Fibroblast of lung (primary cell): ENCODE data around the gene KIF4B. TPM values are rescaled to one million over a fixed set of nuclear protein-coding genes. Genes with fewer than 3 reads are reported as not detected.

Experiments
- DNase-seq, 2 donors: peaks; one replicate each; pipeline versions ENCODE4 v3.0.0 to v3.0.0-alpha.2; 2010; ENCODE audit warnings: low read depth in 2 of 2
- H2AFZ ChIP-seq: 2 replicates; pipeline ENCODE4 v1.5.1; 2012; ENCODE audit warnings: low read length, control low read depth, inconsistent platforms
- H3K27ac ChIP-seq: 2 replicates; pipeline ENCODE4 v1.5.1; 2011; ENCODE audit warnings: low read length, control low read depth; ENCODE audit not compliant: insufficient read depth
- H3K27me3 ChIP-seq: 2 replicates; pipeline ENCODE4 v1.5.1; 2011; ENCODE audit warnings: mild to moderate bottlenecking, low read length; ENCODE audit not compliant: control insufficient read depth, insufficient read depth
- H3K36me3 ChIP-seq: 2 replicates; pipeline ENCODE4 v1.5.1; 2011; ENCODE audit warnings: low read length; ENCODE audit not compliant: control insufficient read depth, insufficient read depth
- H3K4me1 ChIP-seq: 2 replicates; pipeline ENCODE4 v1.5.1; 2011; ENCODE audit warnings: low read length; ENCODE audit not compliant: control insufficient read depth, insufficient read depth; ENCODE audit errors: extremely low read depth
- H3K4me2 ChIP-seq: 2 replicates; pipeline ENCODE4 v1.5.1; 2011; ENCODE audit warnings: low read length, control low read depth; ENCODE audit not compliant: insufficient read depth; ENCODE audit errors: extremely low read depth
- H3K4me3 ChIP-seq, 4 experiments: fragments of 200-600 bp in 1 of 4; sonication (generic) in 1 of 4; replicated peaks in 1 of 4; 2 replicates each; pipeline ENCODE4 v1.5.1; 2011 to 2016; ENCODE audit warnings: low read length in 4 of 4, low read depth in 3 of 4, mild to moderate bottlenecking in 3 of 4, control low read depth in 2 of 4, inconsistent platforms in 1 of 4, mixed read lengths in 1 of 4; ENCODE audit not compliant: insufficient read depth in 1 of 4; ENCODE audit errors: control extremely low read depth in 1 of 4
- H3K79me2 ChIP-seq: 2 replicates; pipeline ENCODE4 v1.5.1; 2012; ENCODE audit warnings: mild to moderate bottlenecking, low read length, inconsistent platforms; ENCODE audit not compliant: control insufficient read depth, insufficient read depth
- H3K9ac ChIP-seq: 2 replicates; pipeline ENCODE4 v1.5.1; 2011; ENCODE audit warnings: mild to moderate bottlenecking, low read length, control low read depth; ENCODE audit not compliant: insufficient read depth
- H3K9me3 ChIP-seq: 2 replicates; pipeline ENCODE4 v1.5.1; 2012; ENCODE audit warnings: low read depth, low read length; ENCODE audit not compliant: control insufficient read depth, insufficient read depth
- H4K20me1 ChIP-seq: 2 replicates; pipeline ENCODE4 v1.5.1; 2011; ENCODE audit warnings: low read length; ENCODE audit not compliant: control insufficient read depth, insufficient read depth; ENCODE audit errors: extremely low read depth
- CTCF ChIP-seq, 2 donors: IDR thresholded peaks in 1 of 2; conservative IDR thresholded peaks in 1 of 2; 1 replicate in 1 of 2; 2 replicates in 1 of 2; pipeline ENCODE4 v1.5.1; 2011 to 2012; ENCODE audit warnings: low read length in 2 of 2, control low read depth in 1 of 2, inconsistent platforms in 1 of 2, low read depth in 1 of 2, mild to moderate bottlenecking in 1 of 2
- EZH2 ChIP-seq: IDR thresholded peaks from 2 replicates; pipeline ENCODE4 v1.5.1; 2012; ENCODE audit warnings: low read length, control low read depth, mild to moderate bottlenecking; ENCODE audit errors: missing control alignments
- polyA plus RNA-seq, 2 donors: library from polyadenylated mRNA; depleted of rRNA in 1 of 2; stranded (reverse) in 1 of 2; unstranded in 1 of 2; fragments of >200 nt; gene quantifications; 2 replicates each; pipeline ENCODE4 v1.2.1, GENCODE V29; 2011 to 2012; ENCODE audit warnings: missing spikeins in 1 of 2
- total RNA-seq: library from RNA; depleted of rRNA; stranded (reverse); fragments of >200 nt; gene quantifications from 2 replicates; pipeline ENCODE4 v1.2.1, GENCODE V29; 2014

The KIF4B gene
- total and polyA plus RNA-seq, 2 donors (not counting 1 experiment from before 2014, with no cell fraction given), result under 0.01 to 0.01 TPM

DNA sequence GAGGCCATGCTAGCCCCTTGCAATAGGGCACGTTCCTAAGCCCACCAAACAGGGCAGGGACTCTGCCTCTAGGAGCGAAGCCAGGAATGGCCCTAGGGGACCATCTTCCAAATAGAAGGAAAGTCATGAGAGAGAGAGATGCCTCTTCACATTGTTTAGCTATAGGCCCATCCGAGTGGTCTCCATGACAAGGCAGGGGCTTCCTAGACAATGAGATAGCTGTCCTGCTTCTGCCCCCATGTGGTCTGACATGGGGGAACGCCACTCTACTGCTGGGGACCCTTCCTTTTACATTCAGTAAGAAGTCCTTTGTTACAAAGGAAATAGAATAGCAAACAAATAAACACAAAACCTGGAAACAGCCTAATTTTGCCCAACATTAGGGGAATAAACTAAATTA lies 17.9 kb upstream of the KIF4B start:
- Histone ChIP-seq H3K27me3 (no peaks in the 10 kb centered on the region), H4K20me1 (no peaks in the 10 kb centered on the region), H3K36me3 (no peaks in the 10 kb centered on the region), H3K9ac (no peak overlapping the region), H3K4me2 (no peak overlapping the region), H3K4me3 (no peak overlapping the region), H3K27ac (no peak overlapping the region), H3K9me3 (no peaks in the 10 kb centered on the region), H3K4me1 (no peaks in the 10 kb centered on the region), H2AFZ (no peak overlapping the region), H3K79me2 (no peaks in the 10 kb centered on the region)
- TF ChIP-seq CTCF (conservative IDR thresholded peaks at IDR 0.05 in 1 of 2, IDR thresholded peaks at IDR 0.05 in 1 of 2; ENCODE audit: low read depth in 1 of 2, low read length in 2 of 2) (no peak), EZH2 (no peak)
- no peak for DNase-seq

DNA sequence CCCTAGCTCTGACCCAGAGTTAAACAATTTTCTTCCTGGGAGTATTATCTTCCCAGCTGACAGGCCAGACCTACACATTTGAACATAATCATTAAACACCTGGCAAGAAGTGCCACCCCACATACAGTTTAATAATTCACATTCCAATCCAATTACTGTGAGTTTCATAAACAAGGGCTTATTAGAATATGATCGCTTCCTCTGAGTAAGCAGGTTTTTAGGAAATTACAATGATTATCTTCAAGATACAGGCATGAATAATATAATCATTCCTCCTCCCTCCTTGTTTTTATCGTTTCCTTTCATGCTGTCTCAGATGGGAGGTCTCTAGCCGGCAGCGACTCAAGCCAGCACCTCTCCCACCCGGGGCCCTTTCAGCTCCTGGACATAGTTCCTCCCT lies 15.8 kb upstream of the KIF4B start:
- Histone ChIP-seq H3K4me3 (no peak overlapping the region), H3K36me3 (no peaks in the 10 kb centered on the region), H3K4me2 (no peak overlapping the region), H3K27me3 (no peaks in the 10 kb centered on the region), H3K9ac (no peak overlapping the region), H2AFZ (no peak overlapping the region), H3K9me3 (no peaks in the 10 kb centered on the region), H3K27ac (no peak overlapping the region), H4K20me1 (no peaks in the 10 kb centered on the region), H3K79me2 (no peaks in the 10 kb centered on the region), H3K4me1 (no peaks in the 10 kb centered on the region)
- DNase-seq, result peak; percentile 2 to 33
- TF ChIP-seq CTCF (conservative IDR thresholded peaks at IDR 0.05 in 1 of 2, IDR thresholded peaks at IDR 0.05 in 1 of 2; ENCODE audit: low read depth in 1 of 2, low read length in 2 of 2), result no peak
- no peak for TF ChIP-seq EZH2

DNA sequence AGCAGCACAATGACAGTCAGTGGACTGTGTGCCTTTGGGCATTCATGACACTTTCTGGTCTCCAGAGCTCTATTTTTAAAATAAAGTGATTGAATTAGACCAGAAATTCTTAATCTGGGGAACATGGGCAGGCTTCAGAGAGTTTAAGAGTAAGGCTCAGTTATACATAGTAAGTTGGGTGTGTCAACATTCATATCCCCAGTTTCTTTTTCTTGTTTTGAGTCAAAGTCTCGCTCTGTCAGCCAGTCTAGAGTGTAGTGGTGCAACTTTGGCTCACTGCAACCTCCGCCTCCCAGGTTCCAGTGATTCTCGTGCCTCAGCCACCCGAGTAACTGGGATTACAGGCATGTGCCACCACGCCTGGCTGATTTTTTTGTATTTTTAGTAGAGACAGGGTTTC lies 13.7 kb upstream of the KIF4B start:
- TF ChIP-seq CTCF (conservative IDR thresholded peaks at IDR 0.05 in 1 of 2, IDR thresholded peaks at IDR 0.05 in 1 of 2; ENCODE audit: low read depth in 1 of 2, low read length in 2 of 2) (no peak), EZH2 (no peak)

More for the DNA sequence above, 13.7 kb upstream of the KIF4B start:
- H4K20me1 ChIP-seq, result no peaks in the 10 kb centered on the region
- H3K27me3 ChIP-seq, result no peaks in the 10 kb centered on the region
- no peak overlapping the region for H3K4me3 ChIP-seq
- no peak overlapping the region for H2AFZ ChIP-seq
- H3K9ac ChIP-seq, result no peak overlapping the region
- H3K27ac ChIP-seq, result no peak overlapping the region
- no peaks in the 10 kb centered on the region for H3K79me2 ChIP-seq
- H3K9me3 ChIP-seq, result no peaks in the 10 kb centered on the region
- no peak overlapping the region for H3K4me2 ChIP-seq
- H3K36me3 ChIP-seq, result no peaks in the 10 kb centered on the region
- no peaks in the 10 kb centered on the region for H3K4me1 ChIP-seq
- no peak for DNase-seq
